AG08396 (cell line): ENCODE measurements around the gene TNFSF13B.
"Not testable (repeated sequence)": the region's sequence is repeated elsewhere in the genome, so short reads cannot be mapped to it uniquely, and the experiment has no call there.

ENCODE experiments used
- DNase-seq: peaks from one replicate; pipeline ENCODE4 v3.0.0; 2012; ENCODE audit warnings: low spot score, mixed read lengths

TNFSF13B gene

GRCh38 chr13:108283110-108283509 is 13.6 kb downstream of the TNFSF13B start:
- no peak for DNase-seq

- DNase-seq: no peak
Observed at GRCh38 chr13:108288741-108289140, 19.2 kb downstream of the TNFSF13B start.

DNA sequence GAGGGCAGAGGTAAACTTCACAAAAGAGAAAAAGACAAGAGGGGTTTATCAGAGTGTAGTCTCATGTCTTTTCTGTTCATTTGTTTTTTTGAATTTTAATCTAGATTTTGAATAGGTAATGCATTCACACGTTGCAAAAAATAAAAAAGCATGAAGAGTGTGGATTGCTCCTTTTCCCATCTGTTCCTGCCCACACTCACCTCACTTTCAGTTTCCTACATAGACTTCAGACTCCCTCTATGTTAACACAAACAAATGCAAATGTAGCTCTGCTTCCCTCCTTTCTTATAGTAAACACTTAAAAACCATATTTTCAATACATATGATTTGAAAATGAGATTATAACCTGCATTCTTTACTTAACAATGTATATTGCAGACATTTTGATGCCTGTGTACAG is 20.3 kb downstream of the TNFSF13B start:
- DNase-seq: no peak

GRCh38 chr13:108297114-108297513 is 27.6 kb downstream of the TNFSF13B start:
- DNase-seq: no peak

- DNase-seq: no peak
Observed at GRCh38 chr13:108302279-108302678, 32.8 kb downstream of the TNFSF13B start.

DNA sequence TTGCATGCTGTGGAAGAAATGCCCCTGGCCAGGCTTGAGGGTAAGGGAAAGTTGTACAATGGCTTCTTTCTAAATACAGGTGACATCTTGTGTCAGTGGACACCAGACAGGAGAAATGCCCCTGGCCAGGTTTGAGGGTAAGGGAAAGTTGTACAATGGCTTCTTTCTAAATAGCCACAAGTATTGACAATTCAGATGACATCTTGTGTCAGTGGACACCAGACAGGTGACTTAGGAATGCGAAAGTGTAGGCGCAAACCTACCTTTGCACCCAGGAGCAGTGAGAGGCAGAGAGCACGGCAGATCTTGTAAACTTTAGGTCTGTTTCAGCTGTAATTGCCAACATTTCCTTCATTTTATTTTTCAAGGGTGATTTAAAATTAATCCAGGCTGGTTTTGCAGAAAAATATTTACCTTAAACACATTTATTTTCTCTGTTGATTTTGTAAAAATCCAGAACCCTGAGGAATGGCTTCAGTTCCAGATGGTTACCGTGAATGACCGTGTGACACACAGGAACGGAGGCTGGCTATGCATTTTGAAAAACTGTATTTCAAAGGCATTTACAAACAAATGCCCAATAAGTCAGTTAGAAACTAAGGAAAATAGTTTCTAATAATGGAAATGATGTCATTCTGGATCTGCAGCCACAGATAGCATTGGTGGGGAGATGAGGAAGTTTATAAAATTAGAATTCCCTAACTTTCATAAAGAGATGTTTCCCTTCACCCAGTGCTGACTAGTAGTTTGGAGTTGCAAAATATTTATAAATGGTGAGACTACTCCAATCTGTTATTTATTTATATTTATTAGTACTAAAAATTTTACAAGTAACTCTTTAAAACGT is 34.9 kb downstream of the TNFSF13B start:
- DNase-seq: no peak

GRCh38 chr13:108305655-108306054 is 36.1 kb downstream of the TNFSF13B start:
- no peak for DNase-seq

DNA sequence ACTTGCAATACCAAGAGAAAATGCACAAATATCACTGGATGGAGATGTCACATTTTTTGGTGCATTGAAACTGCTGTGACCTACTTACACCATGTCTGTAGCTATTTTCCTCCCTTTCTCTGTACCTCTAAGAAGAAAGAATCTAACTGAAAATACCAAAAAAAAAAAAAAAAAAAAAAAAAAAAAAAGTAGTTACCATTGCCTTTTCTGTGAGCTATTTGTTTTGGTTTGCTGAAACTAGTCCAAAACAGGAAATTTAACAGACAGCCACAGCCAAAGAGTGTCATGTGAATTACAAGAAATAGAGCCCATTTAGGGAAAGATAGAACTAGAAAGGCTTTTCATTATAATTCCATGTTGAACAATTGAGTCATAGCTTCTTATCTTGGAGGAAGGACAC is 37.3 kb downstream of the TNFSF13B start:
- DNase-seq: no peak

DNA sequence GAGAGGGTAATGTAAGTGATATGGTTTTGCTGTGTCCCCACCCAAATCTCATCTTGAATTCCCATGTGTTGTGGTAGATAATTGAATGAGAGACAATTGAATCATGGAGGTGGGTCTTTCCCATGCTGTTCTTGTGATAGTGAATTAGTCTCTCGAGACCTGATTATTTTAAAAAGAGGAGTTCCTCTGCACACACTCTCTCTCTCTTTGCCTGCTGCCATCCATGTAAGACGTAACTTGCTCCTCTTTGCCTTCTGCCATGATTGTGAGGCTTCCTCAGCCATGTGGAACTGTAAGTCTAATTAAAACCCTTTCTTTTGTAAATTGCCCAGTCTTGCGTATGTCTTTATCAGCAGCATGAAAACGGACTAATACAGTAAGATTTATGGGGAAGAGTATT is 42.1 kb downstream of the TNFSF13B start:
- DNase-seq: not testable (repeated sequence)

DNA sequence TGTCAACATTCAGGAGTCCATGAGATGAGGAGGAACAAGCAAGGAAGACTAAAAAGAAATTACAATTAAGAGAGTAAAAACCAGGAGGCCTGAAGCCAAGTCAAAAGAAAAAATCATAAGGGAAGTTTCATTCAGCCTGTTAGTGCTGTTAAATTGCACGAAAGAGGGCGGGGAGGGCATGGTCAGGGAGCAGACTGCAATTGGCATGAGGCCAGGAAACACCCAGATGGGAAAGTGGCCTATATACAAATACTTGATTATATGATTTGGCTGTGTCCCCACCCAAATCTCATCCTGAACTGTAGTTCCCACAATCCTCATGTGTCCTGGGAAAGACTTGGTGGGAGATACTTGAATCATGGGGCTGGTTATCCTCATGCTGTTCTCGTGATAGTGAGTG is 43.9 kb downstream of the TNFSF13B start:
- DNase-seq: no peak

GRCh38 chr13:108315273-108315672 is 45.8 kb downstream of the TNFSF13B start:
- DNase-seq: no peak

- no peak for DNase-seq
Observed at GRCh38 chr13:108315991-108316390, 46.5 kb downstream of the TNFSF13B start.

- no peak for DNase-seq
Observed at GRCh38 chr13:108316413-108316812, 46.9 kb downstream of the TNFSF13B start.

- DNase-seq: peak; percentile 21
Observed at GRCh38 chr13:108322206-108322824, 52.8 kb downstream of the TNFSF13B start.

GRCh38 chr13:108323031-108323430 is 53.5 kb downstream of the TNFSF13B start:
- no peak for DNase-seq

GRCh38 chr13:108325863-108326262 is 56.3 kb downstream of the TNFSF13B start:
- no peak for DNase-seq

GRCh38 chr13:108326309-108326708 is 56.8 kb downstream of the TNFSF13B start:
- DNase-seq: no peak

DNA sequence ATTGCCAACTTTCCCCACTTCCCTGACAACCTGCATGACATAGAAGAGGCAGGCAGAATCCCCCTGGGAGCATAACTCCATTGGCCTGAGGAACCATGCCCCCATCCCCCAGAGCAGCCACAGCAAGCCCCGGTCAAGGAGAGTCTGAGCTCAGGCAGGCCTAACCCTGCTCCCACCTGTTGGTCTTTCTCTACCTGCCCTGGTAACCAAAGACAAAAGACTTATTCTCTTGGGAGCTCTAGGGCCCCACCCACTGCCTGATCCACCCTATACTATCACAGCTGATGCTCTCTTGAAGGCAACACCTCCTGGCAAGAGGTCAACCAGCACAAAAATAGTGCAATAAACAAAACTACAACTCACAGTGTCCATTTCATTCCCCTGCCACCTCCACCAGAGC is 59.3 kb downstream of the TNFSF13B start:
- DNase-seq: no peak

DNA sequence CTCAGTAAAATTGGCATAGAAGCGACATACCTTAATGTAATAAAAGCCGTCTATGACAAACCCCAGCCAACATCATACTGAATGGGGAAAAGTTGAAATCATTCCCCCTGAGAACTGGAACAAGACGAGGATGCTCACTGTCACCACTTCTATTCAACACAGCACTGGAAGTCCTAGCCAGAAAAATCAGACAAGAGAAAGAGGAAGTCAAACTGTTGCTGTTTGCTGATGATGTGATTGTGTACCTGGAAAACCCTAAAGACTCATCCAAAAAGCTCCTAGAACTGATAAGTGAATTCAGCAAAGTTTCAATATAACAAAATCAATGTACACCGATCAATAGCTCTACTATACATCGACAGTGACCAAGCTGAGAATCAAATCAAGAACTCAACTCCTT is 63.3 kb downstream of the TNFSF13B start:
- DNase-seq: no peak

GRCh38 chr13:108342369-108343289 is 73.1 kb downstream of the TNFSF13B start:
- peak; percentile 14 for DNase-seq

- no peak for DNase-seq
Observed at GRCh38 chr13:108345016-108345415, 75.5 kb downstream of the TNFSF13B start.

GRCh38 chr13:108346376-108346775 is 76.9 kb downstream of the TNFSF13B start:
- no peak for DNase-seq

DNA sequence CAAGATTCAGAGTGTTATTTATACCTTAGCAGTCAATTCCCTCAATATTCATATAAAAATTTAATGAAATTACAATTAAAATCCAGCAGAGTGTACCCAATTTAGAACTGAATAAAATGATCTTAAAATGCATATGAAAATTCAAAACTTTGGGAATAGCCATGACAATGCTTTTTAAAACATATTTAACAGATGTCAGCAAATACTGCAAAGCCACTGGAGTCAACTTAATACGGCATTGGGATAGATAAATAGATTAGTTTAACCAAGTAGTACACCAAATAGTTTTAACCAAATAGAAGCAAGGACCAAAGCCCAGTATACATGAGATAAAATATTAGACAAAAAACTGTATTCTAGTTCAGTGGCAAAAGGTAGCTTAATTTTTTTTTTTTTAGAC is 79.8 kb downstream of the TNFSF13B start:
- no peak for DNase-seq
